ENCODE results near the gene KDM4C. TPM values are rescaled to one million over a fixed set of nuclear protein-coding genes. Genes with fewer than 3 reads are reported as not detected.
A peak's percentile ranks its signal among the peaks of the same experiment; 100 is the strongest.

Gene KDM4C
- total and polyA plus RNA-seq, 2 of the 13 experiments (the other 11 are each of a cell fraction or from before 2014, with no cell fraction given), result 19.4 to 23.6 TPM

- TF ChIP-seq AFF4 (CRISPR knock-in tag; IDR thresholded peaks at IDR 0.05) (no peak), THYN1 (CRISPR knock-in tag; IDR thresholded peaks at IDR 0.05; ENCODE audit: borderline replicate concordance, low read depth) (no peak), HNRNPLL (IDR thresholded peaks at IDR 0.05; ENCODE audit: low read depth, low read length, poor library complexity, severe bottlenecking) (peak; percentile 47), TP53 (CRISPR knock-in tag; conservative IDR thresholded peaks at IDR 0.05) (no peak), TEAD2 (CRISPR knock-in tag; IDR thresholded peaks at IDR 0.05) (no peak), PHF21A (CRISPR knock-in tag; IDR thresholded peaks at IDR 0.05) (peak; percentile 94; the same call in 1 of the 2 replicates), NR3C1 (CRISPR knock-in tag; IDR thresholded peaks at IDR 0.05) (no peak), ZNF33B (CRISPR knock-in tag; IDR thresholded peaks at IDR 0.05) (no peak; the same call in 1 of the 2 replicates), THAP7 (CRISPR knock-in tag; IDR thresholded peaks at IDR 0.05) (peak; percentile 79; the same call in 1 of the 2 replicates), HBP1 (CRISPR knock-in tag; IDR thresholded peaks at IDR 0.05; ENCODE audit: low read depth) (no peak)
Observed at GRCh38 chr9:6757456-6758247, at the start of gene KDM4C (continued).
